Suprapubic skin (tissue), 4 donors: ENCODE results near the gene ASPRV1. TPM values are rescaled to one million over a fixed set of nuclear protein-coding genes. Genes with fewer than 3 reads are reported as not detected.
A peak's percentile ranks its signal among the peaks of the same experiment; 100 is the strongest.

ENCODE experiments used
- DNase-seq, 2 donors: peaks; one replicate each; pipeline ENCODE4 v3.0.0-alpha.2; 2019; ENCODE audit warnings: low spot score in 2 of 2
- H3K27ac ChIP-seq: fragments of 200-600 bp; sonication (generic); one replicate; pipeline ENCODE4 v1.5.1; 2019
- H3K27me3 ChIP-seq: fragments of 200-600 bp; sonication (generic); one replicate; pipeline ENCODE4 v1.5.1; 2019
- H3K36me3 ChIP-seq: fragments of 200-600 bp; sonication (generic); one replicate; pipeline ENCODE4 v1.5.1; 2019
- H3K4me1 ChIP-seq: fragments of 200-600 bp; sonication (generic); one replicate; pipeline ENCODE4 v1.5.1; 2019
- H3K4me3 ChIP-seq: fragments of 200-600 bp; sonication (generic); one replicate; pipeline ENCODE4 v1.5.1; 2019; ENCODE audit warnings: mild to moderate bottlenecking
- H3K9me3 ChIP-seq: fragments of 200-600 bp; sonication (generic); one replicate; pipeline ENCODE4 v1.5.1; 2019
- CTCF ChIP-seq, 2 donors: fragments of 200-600 bp in 1 of 2; fragments of 450-650 bp in 1 of 2; sonication (generic) in 1 of 2; IDR thresholded peaks; one replicate each; pipeline ENCODE4 v1.5.1; 2016 to 2019; ENCODE audit warnings: antibody characterized with exemption in 2 of 2, mild to moderate bottlenecking in 1 of 2, moderate library complexity in 1 of 2
- EP300 ChIP-seq: sonication (generic); formaldehyde crosslinking; IDR thresholded peaks from one replicate; pipeline ENCODE4 v1.6.1; 2017; ENCODE audit warnings: antibody characterized with exemption
- POLR2A ChIP-seq, 2 donors: fragments of 450-650 bp; IDR thresholded peaks; one replicate each; pipeline ENCODE4 v1.6.1; 2017; ENCODE audit warnings: antibody characterized with exemption in 2 of 2, mild to moderate bottlenecking in 2 of 2, moderate library complexity in 2 of 2
- POLR2AphosphoS5 ChIP-seq, 3 donors: sonication (generic); formaldehyde crosslinking; IDR thresholded peaks; one replicate each; pipeline ENCODE4 v1.6.1; 2017; ENCODE audit warnings: antibody characterized with exemption in 3 of 3
- WGBS: methylation state at CpG from one replicate; pipeline ENCODE4 v1.1.5; 2018; 5-methylcytosine and 5-hydroxymethylcytosine counted together
- total RNA-seq, 4 donors: library from RNA; depleted of rRNA; stranded (reverse); fragments of >200 nt; gene quantifications; one replicate each; pipeline ENCODE4 v1.1.0, GENCODE V29; 2016

ASPRV1 gene
- 100 to 1,000 TPM in 3 of 4 donors, 10 to 100 TPM in 1; 45.3 to 805 (median 558) TPM for total RNA-seq

- H3K36me3 ChIP-seq, result no peaks in the 10 kb centered on the region
- peak in 1 of 2 donors; percentile 45 for DNase-seq
- peaks cover 4% of the 10 kb centered on the region for H3K4me1 ChIP-seq
- 86% methylated on average over 14 of the region's 14 CpGs for WGBS
- no peaks in the 10 kb centered on the region for H3K9me3 ChIP-seq
- TF ChIP-seq EP300 (no peak), POLR2AphosphoS5 (IDR thresholded peaks at IDR 0.05) (no peak), CTCF (IDR thresholded peaks at IDR 0.05) (no peak), POLR2A (IDR thresholded peaks at IDR 0.05) (no peak)
- no peaks in the 10 kb centered on the region for H3K27me3 ChIP-seq
- no peak within 1 kb of the TSS for H3K4me3 ChIP-seq
- no peak within 1 kb of the TSS for H3K27ac ChIP-seq
These were observed at the start of gene ASPRV1 for GRCh38 chr2:69961496-69961895. ASPRV1 (minus strand) TSS chr2:69961631; CDS start chr2:69961436, 195 bp downstream.

DNA sequence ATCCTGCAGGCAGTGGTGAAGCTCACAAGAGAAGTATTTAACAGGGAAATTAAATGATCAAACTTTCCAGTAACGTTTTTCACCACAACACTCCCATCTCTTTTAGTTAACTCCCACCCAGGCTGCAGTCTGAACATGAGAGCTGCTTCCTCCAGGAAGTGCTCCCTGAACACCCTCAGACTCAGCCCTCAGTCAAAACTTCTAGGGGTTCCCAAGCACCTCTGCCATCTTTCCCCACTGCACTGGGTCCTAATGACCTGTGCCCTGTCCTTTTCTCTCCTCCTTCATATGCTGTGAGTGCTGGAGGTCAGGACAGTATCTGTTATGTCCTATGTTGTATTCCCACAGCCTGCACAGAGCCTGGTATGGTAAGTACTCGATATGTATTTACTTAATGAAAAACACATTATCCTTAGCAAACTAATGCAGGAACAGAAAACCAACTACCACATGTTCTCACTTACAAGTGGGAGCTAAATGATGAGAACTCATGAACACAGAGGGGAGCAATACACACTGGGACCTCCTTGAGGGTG lies 49.2 kb upstream of the ASPRV1 start:
- Histone ChIP-seq H3K27ac (no peak overlapping the region), H3K4me3 (no peak overlapping the region), H3K36me3 (no peaks in the 10 kb centered on the region), H3K9me3 (no peaks in the 10 kb centered on the region), H3K4me1 (no peaks in the 10 kb centered on the region), H3K27me3 (no peaks in the 10 kb centered on the region)
- DNase-seq, result peak in 1 of 2 donors; percentile 16
- TF ChIP-seq POLR2AphosphoS5 (IDR thresholded peaks at IDR 0.05) (no peak), CTCF (IDR thresholded peaks at IDR 0.05) (no peak), POLR2A (IDR thresholded peaks at IDR 0.05) (no peak), EP300 (no peak)
- 54% methylated on average over 2 of the region's 2 CpGs for WGBS

GRCh38 chr2:70009762-70010575 lies 48.5 kb upstream of the ASPRV1 start:
- DNase-seq, result peak in 1 of 2 donors; percentile 54

DNA sequence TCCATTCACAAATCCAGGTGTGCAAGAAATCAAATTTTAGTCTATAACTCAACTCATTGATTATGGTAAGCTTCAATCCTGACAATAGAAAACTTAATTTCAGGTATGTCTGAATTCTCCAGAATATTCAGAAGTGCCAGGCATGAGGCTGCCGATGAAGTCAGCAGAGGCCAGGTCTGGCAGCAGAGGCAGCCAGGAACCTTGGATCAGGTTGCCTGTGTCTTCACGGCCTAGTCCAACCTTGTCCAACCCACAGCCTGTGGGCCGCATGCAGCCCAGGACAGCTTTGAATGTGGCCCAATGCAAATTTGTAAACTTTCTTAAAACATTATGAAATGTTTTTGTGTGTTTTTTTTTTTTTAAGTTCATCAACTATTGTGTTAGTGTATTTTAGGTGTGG lies 46.9 kb upstream of the ASPRV1 start:
- no peak for TF ChIP-seq POLR2AphosphoS5 (IDR thresholded peaks at IDR 0.05)
- TF ChIP-seq EP300, result no peak
- no peak for TF ChIP-seq CTCF (IDR thresholded peaks at IDR 0.05)
- TF ChIP-seq POLR2A (IDR thresholded peaks at IDR 0.05), result no peak
- Histone ChIP-seq H3K36me3 (no peaks in the 10 kb centered on the region), H3K27ac (no peak overlapping the region), H3K4me3 (no peak overlapping the region), H3K9me3 (no peaks in the 10 kb centered on the region), H3K27me3 (no peaks in the 10 kb centered on the region), H3K4me1 (no peaks in the 10 kb centered on the region)
- 97% methylated on average over 3 of the region's 3 CpGs for WGBS
- DNase-seq, result peak in 1 of 2 donors; percentile 15

More at GRCh38 chr2:70009762-70010575, 48.5 kb upstream of the ASPRV1 start:
- Histone ChIP-seq H3K9me3 (no peaks in the 10 kb centered on the region), H3K4me3 (no peak overlapping the region), H3K36me3 (no peaks in the 10 kb centered on the region), H3K4me1 (no peaks in the 10 kb centered on the region), H3K27me3 (no peaks in the 10 kb centered on the region), H3K27ac (no peak overlapping the region)
- no peak for TF ChIP-seq POLR2A (IDR thresholded peaks at IDR 0.05)
- no peak for TF ChIP-seq POLR2AphosphoS5 (IDR thresholded peaks at IDR 0.05)
- TF ChIP-seq CTCF (IDR thresholded peaks at IDR 0.05), result no peak
- TF ChIP-seq EP300, result no peak
- WGBS, result 79% methylated on average over 12 of the region's 12 CpGs

GRCh38 chr2:70007151-70007550 lies 45.7 kb upstream of the ASPRV1 start:
- no peaks in the 10 kb centered on the region for H3K36me3 ChIP-seq
- no peaks in the 10 kb centered on the region for H3K9me3 ChIP-seq
- H3K27ac ChIP-seq, result no peak overlapping the region
- no peak overlapping the region for H3K4me3 ChIP-seq
- TF ChIP-seq POLR2AphosphoS5 (IDR thresholded peaks at IDR 0.05) (no peak), EP300 (no peak), POLR2A (IDR thresholded peaks at IDR 0.05) (no peak), CTCF (IDR thresholded peaks at IDR 0.05) (no peak)
- H3K27me3 ChIP-seq, result no peaks in the 10 kb centered on the region
- peak; percentile 15 to 18 for DNase-seq
- no peaks in the 10 kb centered on the region for H3K4me1 ChIP-seq
- WGBS, result 92% methylated on average over 13 of the region's 13 CpGs
